HG02938 (cell line): ENCODE results near the gene SGCB.
"Not testable (repeated sequence)": the region's sequence is repeated elsewhere in the genome, so short reads cannot be mapped to it uniquely, and the experiment has no call there.

Experiments used
- ATAC-seq: cut with Tn5 transposase; IDR thresholded peaks from one replicate; pipeline ENCODE4 v1.9.1; 2021; ENCODE audit warnings: mild to moderate bottlenecking, moderate library complexity; ENCODE audit not compliant: unreplicated experiment

SGCB gene, protein sequence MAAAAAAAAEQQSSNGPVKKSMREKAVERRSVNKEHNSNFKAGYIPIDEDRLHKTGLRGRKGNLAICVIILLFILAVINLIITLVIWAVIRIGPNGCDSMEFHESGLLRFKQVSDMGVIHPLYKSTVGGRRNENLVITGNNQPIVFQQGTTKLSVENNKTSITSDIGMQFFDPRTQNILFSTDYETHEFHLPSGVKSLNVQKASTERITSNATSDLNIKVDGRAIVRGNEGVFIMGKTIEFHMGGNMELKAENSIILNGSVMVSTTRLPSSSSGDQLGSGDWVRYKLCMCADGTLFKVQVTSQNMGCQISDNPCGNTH

DNA sequence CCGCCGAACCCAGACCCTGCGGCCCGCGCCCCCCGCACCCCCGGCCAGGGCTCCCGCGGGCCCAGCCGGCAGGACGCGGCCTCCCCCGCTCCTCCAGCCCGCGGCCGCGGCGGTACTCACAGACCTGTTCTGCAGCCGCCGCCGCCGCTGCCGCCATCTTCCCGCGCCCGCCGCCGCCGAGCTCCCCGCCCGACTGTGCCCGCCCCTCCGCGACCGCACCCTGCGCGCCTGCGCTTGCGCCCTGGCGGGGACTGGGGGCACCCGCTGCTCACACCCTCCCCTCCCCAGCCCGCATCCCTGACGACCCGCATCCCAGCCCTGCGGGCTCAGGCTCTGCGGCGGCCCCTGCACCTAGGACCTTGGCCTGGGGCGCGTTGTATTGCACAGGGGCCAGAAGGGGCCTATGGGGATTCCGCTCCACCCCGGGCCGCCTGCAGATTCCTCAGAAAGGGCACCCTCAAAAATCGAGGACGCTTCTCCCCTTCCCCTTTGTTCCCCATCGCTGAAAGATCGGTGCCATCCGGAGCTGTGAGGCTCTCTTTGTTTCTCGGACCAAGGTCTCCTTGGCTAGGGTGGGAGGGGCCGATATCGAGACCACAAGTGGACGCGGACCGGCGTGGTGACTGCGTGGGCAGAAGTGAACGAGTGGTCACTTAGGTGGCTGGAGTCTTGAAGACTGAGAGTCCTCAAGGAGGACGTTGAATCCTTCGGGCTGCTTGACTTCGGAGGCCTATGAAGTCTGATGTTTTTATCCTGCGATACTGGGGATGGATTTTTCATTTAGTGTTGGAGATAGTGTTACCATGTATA lies at the start of gene SGCB:
SGCB (minus strand) TSS at position 197 of the 810 bp plus-strand sequence; CDS start at position 157, 40 bp downstream.
- ATAC-seq = peak; percentile 76

DNA sequence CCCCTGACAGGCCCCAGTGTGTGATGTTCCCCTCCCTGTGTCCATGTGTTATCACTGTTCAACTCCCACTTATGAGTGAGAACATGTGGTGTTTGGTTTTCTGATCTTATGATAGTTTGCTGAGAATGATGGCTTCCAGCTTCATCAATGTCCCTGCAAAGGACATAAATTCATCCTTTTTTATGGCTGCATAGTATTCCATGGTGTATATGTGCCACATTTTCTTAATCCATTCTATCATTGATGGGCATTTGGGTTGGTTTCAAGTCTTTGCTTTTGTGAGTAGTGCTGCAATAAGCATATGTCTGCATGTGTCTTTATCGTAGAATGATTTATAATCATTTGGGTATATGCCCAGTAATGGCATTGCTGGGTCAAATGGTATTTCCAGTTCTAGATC lies 48.3 kb upstream of the SGCB start:
- not testable (repeated sequence) for ATAC-seq

DNA sequence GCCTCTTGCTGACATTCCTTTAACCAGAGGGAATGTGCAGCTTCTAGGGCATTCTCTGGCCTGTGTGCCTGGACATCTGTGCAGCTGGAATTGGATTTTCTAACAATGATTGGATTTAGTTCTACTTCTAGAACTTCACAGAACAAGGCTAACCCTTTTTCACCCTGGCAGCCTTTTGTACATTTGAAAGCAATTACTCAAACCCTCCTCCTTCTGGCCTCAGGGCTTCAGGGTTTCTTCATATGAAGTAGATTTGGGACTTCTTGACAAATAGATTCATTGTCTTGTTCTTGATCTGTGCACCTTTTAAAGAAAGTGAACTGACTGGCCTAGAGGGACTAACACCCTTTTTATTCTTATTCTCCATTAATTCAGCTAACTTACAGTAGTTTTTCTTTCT lies 43.1 kb upstream of the SGCB start:
- no peak for ATAC-seq

DNA sequence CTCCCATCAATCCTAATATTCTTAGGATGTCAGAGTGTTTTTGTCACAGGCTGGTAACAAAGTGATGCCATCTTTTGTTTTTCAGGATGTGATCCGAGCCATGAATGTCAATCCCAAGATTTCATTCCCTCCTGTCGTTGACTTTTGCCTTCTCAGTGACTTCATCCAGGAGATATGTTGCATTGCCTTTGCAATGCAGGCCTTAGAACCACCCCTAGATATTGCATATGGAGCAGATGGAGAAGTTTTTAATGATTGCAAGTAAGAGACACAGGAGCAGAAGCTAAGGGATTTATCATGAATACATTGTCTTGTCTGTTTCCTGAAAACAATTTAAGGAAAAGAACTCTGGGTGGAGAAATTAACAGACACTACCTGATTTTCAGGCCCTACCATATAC lies 41.6 kb upstream of the SGCB start:
- ATAC-seq = no peak

DNA sequence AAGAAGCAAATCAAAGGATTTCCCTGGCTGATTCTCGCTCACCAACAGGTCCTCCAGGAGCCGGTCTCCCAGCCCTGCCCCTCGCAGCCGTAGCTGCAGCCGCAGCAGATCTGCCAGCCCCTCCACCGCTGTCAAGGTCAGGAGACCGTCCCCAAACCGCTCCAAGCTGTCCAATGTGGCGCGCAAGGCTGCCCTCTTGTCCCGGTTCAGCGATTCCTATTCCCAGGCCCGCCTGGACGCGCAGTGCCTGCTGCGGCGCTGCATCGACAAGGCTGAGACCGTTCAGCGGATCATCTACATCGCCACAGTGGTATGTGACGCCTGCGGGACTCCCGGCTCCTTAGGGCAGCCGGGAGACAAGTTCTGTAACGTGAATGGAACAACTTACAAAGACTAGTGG lies 38.6 kb upstream of the SGCB start:
- no peak for ATAC-seq

DNA sequence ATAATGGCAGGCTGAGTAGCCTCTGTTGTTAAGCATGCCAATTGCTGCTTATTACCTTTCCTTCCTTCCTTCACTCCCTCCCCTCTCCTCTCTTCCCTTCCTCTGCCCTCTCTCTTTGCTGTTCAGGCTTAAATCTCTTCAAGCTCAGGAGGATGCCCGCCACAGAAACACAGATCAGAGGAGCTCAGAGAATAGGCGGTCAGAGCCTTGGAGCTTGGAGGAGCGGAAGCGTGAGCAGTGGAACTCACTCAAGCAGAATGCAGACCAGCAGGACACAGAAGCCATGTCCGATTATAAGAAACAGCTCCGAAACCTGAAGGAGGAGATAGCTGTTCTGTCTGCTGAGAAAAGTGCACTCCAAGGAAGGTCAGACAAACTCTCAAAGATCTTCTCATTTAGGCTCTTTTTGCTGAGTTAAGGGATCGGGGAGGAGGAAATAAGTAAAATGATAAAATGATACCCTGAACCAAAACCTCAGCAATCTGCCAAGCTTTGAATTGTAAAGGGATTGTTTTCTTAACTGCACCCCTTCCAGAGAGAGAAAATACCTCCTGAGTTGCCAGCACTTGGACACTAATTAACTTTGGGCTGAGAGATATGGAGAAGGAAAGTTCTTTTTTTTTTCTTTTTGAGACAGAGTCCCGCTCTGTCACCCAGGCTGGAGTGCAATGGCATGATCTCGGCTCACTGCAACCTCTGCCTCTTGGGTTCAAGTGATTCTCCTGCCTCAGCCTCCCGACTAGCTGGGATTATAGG lies 33.9 kb upstream of the SGCB start:
- ATAC-seq = no peak

DNA sequence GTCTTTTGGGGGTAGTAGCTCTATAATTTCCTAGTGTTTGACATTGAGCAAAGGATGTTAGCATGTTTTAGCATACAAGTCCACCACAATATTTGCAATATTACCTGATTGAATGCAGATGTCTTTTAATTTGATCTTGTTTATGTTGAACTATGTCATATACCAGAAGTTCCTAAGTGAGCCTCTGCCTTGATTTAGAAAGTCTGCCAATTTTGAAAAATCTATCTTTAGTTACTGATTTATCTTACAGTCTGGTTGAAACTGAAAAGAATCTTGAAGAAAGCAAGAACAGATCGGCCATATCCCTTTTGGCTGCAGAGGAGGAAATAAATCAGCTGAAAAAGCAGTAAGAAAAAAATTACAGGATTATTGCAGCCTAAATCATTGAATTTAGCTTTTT lies 31.5 kb upstream of the SGCB start:
- ATAC-seq = no peak

DNA sequence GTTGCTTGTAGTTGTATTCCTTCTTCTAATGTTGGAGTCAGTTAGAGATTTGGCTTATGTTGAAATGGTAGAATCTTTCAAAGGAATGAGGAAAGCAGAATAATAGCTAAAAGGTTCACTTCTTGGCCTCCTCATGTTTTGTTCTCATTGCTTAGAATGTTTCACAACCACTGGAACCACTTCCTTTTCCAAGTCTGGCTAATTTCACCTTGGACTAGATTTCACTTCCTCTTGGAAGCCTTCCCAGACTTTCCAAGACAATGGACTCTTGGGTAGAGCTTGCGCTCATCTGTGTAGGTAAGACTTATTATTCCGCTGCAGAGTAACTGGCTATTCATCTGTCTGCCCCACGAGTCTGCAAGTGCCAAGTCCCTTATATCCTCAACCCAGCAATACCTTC lies 21.3 kb upstream of the SGCB start:
- ATAC-seq = no peak

DNA sequence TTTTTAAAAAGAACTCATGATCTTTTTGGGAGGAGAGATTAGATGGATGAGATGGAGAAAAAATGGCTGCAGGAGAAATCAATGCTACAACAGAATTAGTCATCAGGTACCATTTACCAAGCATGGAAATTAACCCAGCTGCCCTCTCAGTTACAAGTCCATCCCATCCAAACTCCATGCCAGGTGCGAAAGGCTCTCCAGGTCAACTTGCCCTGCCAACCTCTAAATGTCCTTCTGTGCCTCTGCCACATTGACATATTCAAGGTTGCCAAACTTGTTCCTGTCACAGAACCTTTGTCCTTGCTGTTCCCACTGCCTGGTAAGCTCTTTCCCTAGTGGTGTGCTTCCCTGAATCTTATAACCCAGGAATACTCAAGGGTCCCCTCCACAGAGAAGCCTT lies 20.2 kb upstream of the SGCB start:
- ATAC-seq = no peak

DNA sequence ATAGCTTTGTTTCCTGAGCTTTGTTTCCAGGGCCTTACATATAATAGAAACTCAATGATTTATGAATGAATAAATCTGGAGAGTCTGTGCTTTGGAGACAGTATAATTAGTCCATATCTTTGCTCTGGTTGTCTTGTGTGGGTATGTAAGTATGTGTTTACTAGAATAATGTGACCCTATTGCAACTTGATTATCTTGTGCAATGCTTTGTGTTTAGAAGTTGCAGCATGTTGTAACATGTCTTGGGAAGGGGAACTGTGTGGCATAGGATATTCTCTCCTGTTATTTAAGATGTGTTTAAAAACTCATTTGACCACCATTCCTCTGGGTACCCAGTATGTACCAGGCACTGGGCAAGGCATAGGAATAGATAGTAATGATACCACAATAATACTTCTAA lies 19.1 kb upstream of the SGCB start:
- no peak for ATAC-seq

DNA sequence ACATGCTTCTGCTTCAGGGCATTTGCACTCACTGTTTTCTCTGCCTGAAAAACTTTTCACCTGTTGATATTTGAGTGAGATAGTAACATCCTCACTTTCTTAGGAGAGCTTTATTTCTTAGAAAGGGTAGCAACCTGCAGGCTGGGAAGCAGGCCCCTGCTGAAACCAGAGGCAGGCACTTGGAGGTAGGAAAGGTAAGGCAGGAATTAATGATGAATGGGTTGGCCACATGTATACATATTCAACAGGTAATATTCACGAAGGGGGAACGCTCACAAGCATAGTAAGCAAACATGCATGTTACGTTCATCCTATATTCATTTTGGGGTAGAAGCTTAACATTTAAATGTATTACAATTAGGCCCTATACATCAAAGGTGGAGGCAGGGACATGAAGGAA lies 16.2 kb upstream of the SGCB start:
- no peak for ATAC-seq

DNA sequence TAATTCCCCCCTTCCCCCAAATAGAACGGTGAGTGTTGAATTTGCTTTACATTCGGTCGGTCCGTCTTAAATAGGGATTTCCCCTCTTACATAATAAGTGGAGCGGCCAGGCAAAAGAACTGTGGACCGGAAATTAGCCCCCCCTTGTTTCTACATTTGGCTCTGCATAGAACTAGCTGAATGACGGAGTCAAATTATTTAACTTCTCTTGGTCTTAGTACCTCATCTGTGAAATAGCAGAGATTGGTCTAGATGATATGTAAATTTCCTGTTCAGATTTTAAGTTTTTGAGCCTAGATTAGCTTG lies 14.3 kb upstream of the SGCB start:
- ATAC-seq = peak; percentile 65

DNA sequence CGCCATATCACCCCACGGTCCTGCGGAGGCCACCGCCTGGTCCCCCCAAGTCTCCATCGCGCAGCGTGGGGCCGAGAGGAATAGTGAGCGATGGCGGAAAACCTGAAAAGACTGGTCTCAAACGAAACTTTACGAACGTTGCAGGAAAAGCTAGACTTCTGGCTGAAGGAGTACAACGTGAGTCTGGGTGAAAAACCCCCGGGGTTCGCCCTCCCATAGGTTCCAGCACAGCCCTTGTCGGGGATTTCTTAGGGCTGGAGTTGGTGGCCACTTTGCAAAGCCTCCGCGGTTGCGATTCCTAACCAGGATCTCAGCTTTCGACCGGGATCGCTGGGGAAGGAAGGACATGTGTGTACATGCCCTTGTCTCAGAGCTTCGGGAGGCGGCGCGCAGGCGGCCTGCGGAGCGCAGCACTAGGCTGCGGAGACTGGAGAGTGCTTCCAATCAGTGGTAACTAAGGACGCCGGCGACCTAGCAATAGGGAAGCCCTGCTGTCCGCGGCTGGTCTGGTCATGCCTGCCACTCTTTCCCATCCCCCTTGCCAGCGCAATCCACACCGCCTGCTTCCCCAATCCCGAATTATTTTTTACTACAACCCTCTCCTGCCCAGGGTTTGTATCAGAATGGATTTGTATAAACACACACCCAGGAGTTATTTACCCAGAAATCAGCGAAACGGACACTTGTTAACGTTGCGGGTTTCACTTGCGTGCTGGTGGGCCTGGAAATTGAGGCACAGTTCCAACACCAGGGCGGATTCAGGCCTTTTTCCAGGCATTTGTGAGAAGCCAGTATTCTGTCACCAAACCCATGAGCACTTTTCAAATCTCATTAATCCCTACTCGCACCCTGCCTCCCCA lies 13.7 kb upstream of the SGCB start:
- peak; percentile 65 for ATAC-seq

DNA sequence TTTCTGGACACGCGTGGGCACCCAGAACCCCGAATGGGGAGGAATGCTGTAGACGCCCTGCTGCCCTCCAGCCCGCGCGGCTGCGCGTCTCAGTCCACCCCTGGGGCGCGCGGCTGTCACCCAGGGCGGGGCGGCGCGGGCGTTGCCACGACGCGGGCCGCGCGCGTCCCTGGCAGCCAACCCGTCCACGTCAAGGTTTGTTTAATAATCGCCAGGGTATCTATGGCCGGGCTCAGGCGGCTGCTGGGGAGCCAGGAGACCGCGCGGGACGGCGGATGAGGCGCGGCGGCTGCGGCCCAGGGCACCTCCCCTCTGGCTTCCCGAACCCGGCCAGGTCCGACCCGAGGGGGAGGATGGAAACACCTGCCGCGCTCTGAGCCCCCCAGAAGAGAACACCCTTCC lies 13.1 kb upstream of the SGCB start, which contains the start of gene SPATA18:
SPATA18 (plus strand) TSS at position 92 of the 402 bp plus-strand sequence. CDS start 401 bp downstream, outside the sequence.
- peak; percentile 35 for ATAC-seq

DNA sequence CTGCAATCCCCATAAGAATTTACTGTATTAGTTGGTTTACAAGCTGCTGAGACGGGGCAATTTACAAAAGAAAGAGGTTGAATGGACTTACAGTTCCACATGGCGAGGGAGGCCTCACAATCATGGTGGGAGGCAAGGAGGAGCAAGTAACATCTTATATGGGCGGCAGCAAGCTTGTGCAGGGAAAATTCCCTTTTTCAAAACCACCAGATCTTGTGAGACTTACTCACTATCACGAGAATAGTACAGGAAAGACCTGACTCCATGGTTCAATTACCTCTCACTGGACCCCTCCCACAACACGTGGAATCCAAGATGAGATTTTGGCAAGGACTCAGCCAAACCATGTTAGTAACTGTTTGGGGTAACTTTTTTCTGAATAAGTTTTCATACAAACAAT lies 11.2 kb upstream of the SGCB start:
- ATAC-seq = no peak

DNA sequence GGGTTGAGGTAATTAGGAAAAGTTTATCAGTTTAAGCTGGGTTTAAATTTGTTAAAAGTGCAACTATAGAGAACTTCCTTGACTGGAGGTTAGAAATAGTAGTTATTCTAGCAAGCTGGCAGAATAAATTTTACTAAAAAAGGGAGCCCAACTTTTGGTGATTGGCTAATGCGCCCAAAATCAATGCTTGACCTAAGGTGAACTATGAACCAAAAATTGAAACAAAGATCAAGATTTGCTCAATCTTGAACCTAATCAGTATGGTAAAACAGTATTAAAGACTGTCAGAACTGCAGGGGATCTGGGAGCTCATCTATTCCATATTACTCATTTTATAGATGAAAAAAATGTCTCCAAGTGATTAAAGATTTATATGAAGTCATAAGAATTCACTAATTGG lies 6.9 kb upstream of the SGCB start:
- no peak for ATAC-seq

DNA sequence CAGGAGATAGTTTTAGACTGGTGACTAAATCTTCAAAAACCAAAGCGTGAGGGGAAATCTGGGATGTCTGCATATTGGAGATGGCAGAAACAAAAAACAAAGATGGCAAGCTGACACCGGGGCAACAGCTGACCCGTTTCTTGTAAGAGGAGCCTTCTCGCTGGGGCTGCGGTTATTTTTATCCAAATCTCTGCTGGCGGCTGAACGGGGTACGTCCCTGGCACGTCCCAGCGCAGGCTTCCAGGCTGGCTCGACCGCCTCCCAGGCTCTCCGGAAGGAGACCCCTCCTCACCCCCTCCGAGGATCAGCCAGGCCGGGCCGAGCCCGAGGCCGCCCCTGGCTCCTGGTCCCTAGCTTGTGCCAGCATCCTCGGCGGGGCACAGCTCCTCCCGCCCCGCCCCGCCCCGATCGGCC lies 403 bp downstream of the SGCB start:
- ATAC-seq = peak; percentile 46

DNA sequence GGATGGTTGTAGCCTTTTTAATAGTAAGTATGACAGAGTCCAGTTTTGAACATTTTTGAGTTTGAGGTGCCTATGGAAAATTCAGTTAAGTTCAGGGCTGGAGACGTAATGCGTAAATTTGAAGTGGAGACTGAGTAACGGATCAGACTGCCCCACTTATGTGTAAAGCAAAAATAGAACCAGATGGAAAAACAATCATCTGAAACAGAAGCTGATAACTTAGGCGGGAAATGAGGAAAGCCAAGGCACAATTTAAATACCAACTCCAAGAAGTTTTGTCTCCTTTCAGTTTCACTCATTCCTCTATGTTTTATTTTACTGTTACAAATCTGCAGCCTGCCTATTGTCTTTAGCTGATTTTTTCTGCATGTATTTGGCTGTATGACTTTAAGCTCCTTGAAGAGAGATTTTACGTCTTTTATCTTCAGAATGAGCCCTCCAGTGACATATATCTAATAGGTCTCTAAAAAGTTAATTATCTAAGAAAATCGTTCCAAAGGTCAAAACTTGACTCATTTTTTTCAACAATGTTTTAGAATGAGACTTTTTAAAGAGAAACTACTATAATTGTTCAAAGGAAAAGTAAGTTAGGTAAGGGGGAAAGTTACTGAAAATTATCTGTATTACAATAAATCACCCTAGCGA lies 1.1 kb downstream of the SGCB start:
- ATAC-seq = no peak

DNA sequence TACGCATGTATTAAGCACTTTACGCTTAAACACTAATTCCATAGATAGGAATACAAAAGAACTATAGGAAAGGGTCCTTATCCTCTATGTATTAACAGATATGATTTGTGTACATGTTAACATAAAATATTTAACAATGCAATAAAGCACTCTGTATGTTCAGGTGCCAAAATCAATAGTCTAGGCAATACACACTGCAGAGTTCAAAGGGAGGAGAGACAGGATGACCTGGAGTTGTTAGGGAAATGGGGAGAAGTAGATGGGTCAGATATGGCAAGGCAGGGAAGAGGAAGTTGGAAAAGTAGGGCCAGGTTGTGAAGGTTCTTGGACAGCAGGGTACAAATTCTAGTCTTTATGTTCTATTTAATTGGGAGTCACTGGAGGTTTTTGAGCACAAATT lies 2.9 kb downstream of the SGCB start:
- no peak for ATAC-seq

DNA sequence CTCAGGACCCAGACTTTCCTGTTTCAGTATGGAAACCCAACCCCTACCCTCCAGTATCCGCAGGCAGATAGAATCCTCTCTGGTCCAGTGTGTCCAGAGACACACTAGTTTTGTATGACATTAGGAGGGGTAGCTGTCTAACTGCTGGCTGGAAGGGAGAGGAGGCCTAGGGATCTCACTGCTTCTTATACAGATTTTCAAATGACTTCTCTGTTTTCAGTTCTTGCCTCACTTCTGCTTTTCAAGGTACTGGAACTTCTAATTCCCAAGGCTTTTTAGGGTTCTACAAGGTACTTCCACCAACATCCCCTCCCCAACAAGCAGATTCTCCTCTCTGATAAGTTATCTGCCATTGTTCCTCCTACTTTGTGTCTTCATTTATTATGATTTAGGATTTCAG lies 6.1 kb downstream of the SGCB start:
- no peak for ATAC-seq
